D721Med (cell line): ENCODE results near the gene ARMC6.
A peak's percentile ranks its signal among the peaks of the same experiment; 100 is the strongest.

ENCODE experiments used
- DNase-seq: peaks from one replicate; pipeline ENCODE4 v3.0.0; 2011; ENCODE audit warnings: low spot score; ENCODE audit not compliant: insufficient read length
- FAIRE-seq: peaks from 2 replicates; lab custom pipeline; 2011; peaks lifted over from hg19 to GRCh38; lab: Jason Lieb, UNC
- CTCF ChIP-seq: IDR thresholded peaks from 2 replicates; pipeline ENCODE4 v1.5.1; 2012; ENCODE audit warnings: mild to moderate bottlenecking, control low read depth; ENCODE audit not compliant: insufficient read depth; ENCODE audit errors: missing control alignments

ARMC6 gene

DNA sequence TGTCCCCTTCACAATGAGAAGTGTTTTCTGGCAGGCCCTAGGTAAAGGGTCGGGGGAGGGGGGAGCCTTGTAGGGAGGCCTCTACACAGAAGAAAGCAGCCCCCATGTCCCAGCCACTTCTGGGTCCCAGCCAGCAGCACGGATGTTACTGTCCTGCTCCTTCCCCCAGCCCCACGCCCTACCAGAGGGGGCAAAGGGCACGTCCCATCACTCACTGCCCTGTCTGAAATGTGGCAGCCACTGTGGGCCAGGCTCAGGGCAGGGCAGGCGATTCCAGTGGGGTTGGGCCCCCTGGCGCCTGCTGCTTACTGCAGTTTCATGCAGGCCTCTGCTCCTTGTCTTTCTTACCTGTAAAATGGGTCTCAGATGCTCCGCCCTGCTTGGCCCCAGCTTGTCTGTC, 24.3 kb downstream of the ARMC6 start:
- FAIRE-seq (no peak), DNase-seq (no peak)
- no peak for TF ChIP-seq CTCF

DNA sequence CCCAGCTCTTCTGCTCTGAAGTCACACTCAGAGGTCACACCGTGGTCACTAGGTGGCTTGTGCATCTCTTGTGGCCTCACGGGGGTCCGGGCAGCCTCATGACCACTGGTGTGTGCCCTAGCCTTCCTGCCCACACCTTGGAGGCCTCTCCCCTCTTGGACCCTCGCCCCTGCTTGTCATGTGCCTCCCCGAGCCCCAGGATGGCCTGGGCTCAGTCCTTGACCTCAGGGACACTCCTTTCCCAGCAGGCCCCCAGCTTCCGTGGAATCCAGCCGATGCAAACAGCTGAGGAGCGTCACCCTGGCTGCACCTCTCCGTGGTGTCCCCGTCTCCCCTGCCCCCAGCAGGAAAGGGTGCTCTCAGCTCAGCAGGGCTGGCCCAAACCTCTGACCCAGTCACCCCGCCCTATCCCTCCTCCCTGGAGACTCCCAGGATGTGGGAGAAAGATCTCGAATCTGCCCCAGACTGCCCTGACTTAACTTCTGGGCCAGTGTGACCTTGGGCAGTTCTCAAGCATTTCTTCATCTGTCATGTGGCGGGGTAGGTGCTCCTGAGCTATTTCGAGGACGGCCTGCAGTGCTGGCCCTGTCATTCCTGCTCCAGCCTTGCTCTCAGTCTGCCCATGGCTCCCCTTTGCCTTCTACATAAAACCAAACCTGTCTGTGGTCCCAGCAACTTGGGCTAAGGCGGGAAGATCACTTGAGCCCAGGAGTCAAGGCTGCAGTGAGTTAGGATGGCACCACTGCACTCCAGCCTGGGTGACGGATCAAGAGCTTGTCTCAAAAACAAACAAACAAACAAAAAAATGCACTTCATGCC, 25.8 kb downstream of the ARMC6 start:
- no peak for TF ChIP-seq CTCF
- DNase-seq: no peak
- no peak for FAIRE-seq

- TF ChIP-seq CTCF: no peak
- DNase-seq (no peak), FAIRE-seq (no peak)
Observed at GRCh38 chr19:19059837-19060611, 26.6 kb downstream of the ARMC6 start.

DNA sequence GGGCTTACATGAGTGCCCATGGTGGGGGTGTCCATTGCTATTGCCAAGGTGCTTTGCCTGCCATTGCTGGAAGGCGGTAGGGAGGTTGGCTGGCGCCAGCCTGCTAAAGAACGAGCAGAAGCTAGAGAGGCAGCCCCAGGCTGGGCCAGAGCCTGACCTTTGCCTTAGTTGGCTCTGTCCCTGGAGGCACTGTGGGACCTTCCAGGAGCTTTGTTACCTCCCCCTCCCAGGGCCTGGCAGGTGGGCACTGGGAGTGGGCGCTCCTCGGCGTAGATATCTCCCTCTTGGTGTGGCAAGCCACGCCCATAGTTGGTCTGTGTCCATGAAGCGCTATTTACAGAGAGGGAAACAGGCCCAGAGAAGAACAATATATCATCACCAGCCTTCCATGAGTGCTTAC, 28.1 kb downstream of the ARMC6 start:
- no peak for TF ChIP-seq CTCF
- FAIRE-seq: no peak
- no peak for DNase-seq

DNA sequence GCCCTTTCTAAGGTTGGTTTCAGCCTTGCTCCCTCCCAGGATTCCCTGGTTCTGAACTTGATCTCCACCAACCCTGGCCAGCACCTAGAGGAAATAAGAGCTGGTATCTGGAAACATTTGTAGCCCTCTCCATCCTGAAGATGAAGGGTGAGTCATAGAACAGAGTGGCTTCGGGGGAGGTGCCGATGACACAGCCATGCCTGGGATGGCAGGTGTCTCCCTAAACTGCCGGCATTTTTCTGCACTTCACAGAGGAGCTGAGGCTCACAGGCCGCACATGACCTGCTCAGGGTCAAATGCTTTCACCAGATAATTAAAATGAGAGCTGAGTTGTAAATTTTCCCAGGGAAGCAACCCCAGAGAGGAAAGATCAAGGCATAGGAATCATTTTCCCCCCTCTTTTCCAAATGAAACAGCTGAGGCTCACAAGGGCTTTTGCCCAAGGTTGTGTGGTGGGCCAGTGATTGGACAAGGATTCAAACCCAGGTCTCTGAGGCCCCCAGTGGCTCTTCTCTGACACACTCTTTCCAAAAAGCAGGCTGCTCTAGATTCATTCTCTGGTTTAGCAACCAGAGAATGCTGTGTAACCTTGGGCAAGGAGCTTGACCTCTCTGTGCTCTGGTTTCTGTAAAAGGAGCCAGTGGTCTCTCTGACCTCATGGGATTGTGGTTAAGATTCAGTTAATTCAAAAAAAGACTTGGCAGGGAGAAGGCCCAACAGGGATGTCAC, 29.2 kb downstream of the ARMC6 start:
- TF ChIP-seq CTCF: no peak
- no peak for DNase-seq
- no peak for FAIRE-seq

DNA sequence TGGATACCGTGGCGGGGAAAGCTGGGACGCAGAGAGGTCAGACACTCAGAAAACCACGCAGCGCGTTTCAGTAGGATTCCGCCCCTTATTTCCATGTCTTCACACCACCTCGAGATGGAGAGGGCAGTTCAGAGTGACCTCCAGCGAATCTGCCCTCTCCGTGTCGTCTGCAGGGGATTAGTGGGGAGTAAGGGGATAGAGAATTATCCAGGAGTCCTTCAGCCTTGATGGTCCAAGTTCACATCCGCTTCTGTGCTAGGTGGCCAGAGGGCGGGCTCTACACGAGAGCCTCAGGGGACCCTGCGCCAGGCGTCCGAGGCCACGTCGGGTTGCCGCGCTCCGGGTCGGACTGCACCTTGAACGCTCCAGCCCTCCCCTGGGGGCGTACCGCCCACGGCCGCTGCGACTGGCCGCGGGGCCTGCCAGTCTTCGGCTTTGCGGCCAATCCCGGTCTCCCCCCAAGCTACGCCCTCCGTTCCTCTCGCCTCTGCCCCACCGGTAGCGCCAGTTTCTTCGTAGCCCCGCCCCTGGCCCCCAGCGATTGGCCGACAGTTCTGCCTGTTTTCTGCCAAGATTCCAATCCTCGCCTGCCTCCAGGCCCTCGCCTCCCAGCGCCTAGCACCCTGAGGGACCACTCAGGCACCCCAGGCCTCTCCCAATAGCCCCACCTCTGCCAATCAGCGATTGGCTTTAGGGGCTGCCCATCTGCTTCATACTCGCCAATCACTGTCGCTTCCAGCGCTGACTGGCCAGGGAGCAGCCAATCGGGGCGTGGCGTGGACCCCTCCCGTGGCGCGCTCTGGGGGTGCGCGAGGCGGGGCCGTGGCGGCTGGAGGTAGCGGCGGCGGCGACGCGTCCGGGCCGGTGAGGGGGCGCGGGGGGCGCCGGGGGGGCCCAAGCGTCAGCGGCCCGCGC, 30.0 kb downstream of the ARMC6 start, which contains the start of gene SLC25A42:
SLC25A42 (plus strand) TSS at position 812 of the 915 bp plus-strand sequence. CDS start 32,131 bp downstream, outside the sequence.
- no peak for TF ChIP-seq CTCF
- FAIRE-seq (no peak), DNase-seq (peak; percentile 99)
